ENCODE results near the gene ARMH3.
"Not testable (repeated sequence)": the region's sequence is repeated elsewhere in the genome, so short reads cannot be mapped to it uniquely, and the experiment has no call there.

The ARMH3 gene

GRCh38 chr10:101987136-101987535 lies 68.8 kb downstream of the ARMH3 start:
- no peak overlapping the region for H3K4me3 ChIP-seq (ENCODE audit: low read depth, low read length)
- H2AK5ac ChIP-seq (ENCODE audit: low read length), result no peak overlapping the region
- no peak overlapping the region for H4K91ac ChIP-seq (ENCODE audit: low read depth, low read length)
- no peak overlapping the region for H4K12ac ChIP-seq (ENCODE audit: low read depth, low read length)
- H3K4me1 ChIP-seq (ENCODE audit: control insufficient read depth in 1 of 2, insufficient read depth in 2 of 2, low read length in 2 of 2), result no peaks in the 10 kb centered on the region
- no peak overlapping the region for H2BK12ac ChIP-seq (ENCODE audit: low read length)
- H3K4ac ChIP-seq (ENCODE audit: low read depth, low read length), result no peak overlapping the region
- no peak overlapping the region for H3K18ac ChIP-seq (ENCODE audit: low read length)
- peaks cover 22 to 29% of the 10 kb centered on the region in 2 experiments for H3K36me3 ChIP-seq (ENCODE audit: control insufficient read depth in 1 of 2, insufficient read depth in 2 of 2, low read length in 2 of 2)
- H2BK5ac ChIP-seq (ENCODE audit: low read depth, low read length, poor library complexity), result no peak overlapping the region
- no peaks in the 10 kb centered on the region for H3K79me1 ChIP-seq (ENCODE audit: low read length)
- no peak overlapping the region for H3K14ac ChIP-seq (ENCODE audit: low read length)
- DNase-seq, result peak; percentile 58 to 73
- H3K23ac ChIP-seq (ENCODE audit: low read length), result no peak overlapping the region
- H2BK120ac ChIP-seq (ENCODE audit: insufficient read depth, low read length, poor library complexity), result no peak overlapping the region
- no peak overlapping the region for H4K8ac ChIP-seq (ENCODE audit: low read depth, low read length)
- WGBS (ENCODE audit: extremely low coverage, insufficient coverage, insufficient read length), result no CpG with 5 or more reads among the region's 3 CpGs
- H3K9me3 ChIP-seq (ENCODE audit: insufficient read depth, low read depth, low read length), result no peaks in the 10 kb centered on the region
- H3K27ac ChIP-seq (ENCODE audit: low read depth, low read length), result no peak overlapping the region
- no peak overlapping the region for H3K4me2 ChIP-seq (ENCODE audit: low read length)
- H3K9ac ChIP-seq (ENCODE audit: low read length), result no peak overlapping the region
- no peaks in the 10 kb centered on the region for H3K79me2 ChIP-seq (ENCODE audit: control insufficient read depth, insufficient read depth, low read length, poor library complexity)
- no peaks in the 10 kb centered on the region for H3K27me3 ChIP-seq (ENCODE audit: insufficient read depth, low read length)
- no peak overlapping the region for H2AFZ ChIP-seq (ENCODE audit: insufficient read depth, low read length, poor library complexity)

DNA sequence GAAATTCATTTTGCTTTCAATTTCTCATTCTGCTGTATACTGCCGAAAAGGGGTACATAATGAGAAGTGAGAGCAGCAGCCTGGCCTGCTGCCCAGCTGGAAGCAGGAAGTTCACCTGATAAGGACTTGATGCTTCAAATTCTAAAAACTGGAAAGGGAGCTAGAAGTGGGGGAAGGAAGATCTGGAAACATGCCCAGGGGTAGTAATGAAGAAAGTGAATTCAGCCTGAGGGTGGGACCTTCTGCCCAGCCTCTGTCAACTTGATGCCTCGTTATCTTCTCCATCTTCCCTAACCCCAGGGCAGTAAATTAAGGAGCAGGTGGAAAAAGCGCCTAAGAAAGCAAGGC lies 69.4 kb downstream of the ARMH3 start:
- Histone ChIP-seq H4K8ac (ENCODE audit: low read depth, low read length) (no peak overlapping the region), H3K9ac (ENCODE audit: low read length) (no peak overlapping the region), H4K91ac (ENCODE audit: low read depth, low read length) (no peak overlapping the region), H2BK12ac (ENCODE audit: low read length) (no peak overlapping the region), H3K9me3 (ENCODE audit: insufficient read depth, low read depth, low read length) (no peaks in the 10 kb centered on the region), H3K18ac (ENCODE audit: low read length) (no peak overlapping the region), H2AFZ (ENCODE audit: insufficient read depth, low read length, poor library complexity) (no peak overlapping the region), H3K14ac (ENCODE audit: low read length) (no peak overlapping the region), H3K4me1 (ENCODE audit: control insufficient read depth in 1 of 2, insufficient read depth in 2 of 2, low read length in 2 of 2) (no peaks in the 10 kb centered on the region), H2BK5ac (ENCODE audit: low read depth, low read length, poor library complexity) (no peak overlapping the region), H2AK5ac (ENCODE audit: low read length) (no peak overlapping the region), H3K27me3 (ENCODE audit: insufficient read depth, low read length) (no peaks in the 10 kb centered on the region), H3K36me3 (ENCODE audit: control insufficient read depth in 1 of 2, insufficient read depth in 2 of 2, low read length in 2 of 2) (peaks cover 24 to 26% of the 10 kb centered on the region in 2 experiments), H4K12ac (ENCODE audit: low read depth, low read length) (no peak overlapping the region), H3K4me2 (ENCODE audit: low read length) (no peak overlapping the region), H2BK120ac (ENCODE audit: insufficient read depth, low read length, poor library complexity) (no peak overlapping the region), H3K79me2 (ENCODE audit: control insufficient read depth, insufficient read depth, low read length, poor library complexity) (no peaks in the 10 kb centered on the region), H3K23ac (ENCODE audit: low read length) (no peak overlapping the region), H3K79me1 (ENCODE audit: low read length) (no peaks in the 10 kb centered on the region), H3K27ac (ENCODE audit: low read depth, low read length) (no peak overlapping the region), H3K4ac (ENCODE audit: low read depth, low read length) (no peak overlapping the region), H3K4me3 (ENCODE audit: low read depth, low read length) (no peak overlapping the region)
- no CpG with 5 or more reads among the region's 3 CpGs for WGBS (ENCODE audit: extremely low coverage, insufficient coverage, insufficient read length)
- DNase-seq, result peak; percentile 27 to 85

GRCh38 chr10:101980677-101981076 lies 75.3 kb downstream of the ARMH3 start:
- H3K4ac ChIP-seq (ENCODE audit: low read depth, low read length); H4K8ac ChIP-seq (ENCODE audit: low read depth, low read length); H3K18ac ChIP-seq (ENCODE audit: low read length); H3K27me3 ChIP-seq (ENCODE audit: insufficient read depth, low read length); H3K27ac ChIP-seq (ENCODE audit: low read depth, low read length); H3K79me1 ChIP-seq (ENCODE audit: low read length); H4K12ac ChIP-seq (ENCODE audit: low read depth, low read length); H3K9ac ChIP-seq (ENCODE audit: low read length); H3K9me3 ChIP-seq (ENCODE audit: insufficient read depth, low read depth, low read length); H3K4me2 ChIP-seq (ENCODE audit: low read length); H2BK12ac ChIP-seq (ENCODE audit: low read length); H2BK5ac ChIP-seq (ENCODE audit: low read depth, low read length, poor library complexity); H3K23ac ChIP-seq (ENCODE audit: low read length); DNase-seq; H3K4me3 ChIP-seq (ENCODE audit: low read depth, low read length); H2AK5ac ChIP-seq (ENCODE audit: low read length); H2AFZ ChIP-seq (ENCODE audit: insufficient read depth, low read length, poor library complexity); H3K4me1 ChIP-seq (ENCODE audit: control insufficient read depth in 1 of 2, insufficient read depth in 2 of 2, low read length in 2 of 2); H3K36me3 ChIP-seq (ENCODE audit: control insufficient read depth in 1 of 2, insufficient read depth in 2 of 2, low read length in 2 of 2); H4K91ac ChIP-seq (ENCODE audit: low read depth, low read length); H2BK120ac ChIP-seq (ENCODE audit: insufficient read depth, low read length, poor library complexity); H3K14ac ChIP-seq (ENCODE audit: low read length); H3K79me2 ChIP-seq (ENCODE audit: control insufficient read depth, insufficient read depth, low read length, poor library complexity): not testable (repeated sequence)
- no CpG with 5 or more reads among the region's 2 CpGs for WGBS (ENCODE audit: extremely low coverage, insufficient coverage, insufficient read length)

DNA sequence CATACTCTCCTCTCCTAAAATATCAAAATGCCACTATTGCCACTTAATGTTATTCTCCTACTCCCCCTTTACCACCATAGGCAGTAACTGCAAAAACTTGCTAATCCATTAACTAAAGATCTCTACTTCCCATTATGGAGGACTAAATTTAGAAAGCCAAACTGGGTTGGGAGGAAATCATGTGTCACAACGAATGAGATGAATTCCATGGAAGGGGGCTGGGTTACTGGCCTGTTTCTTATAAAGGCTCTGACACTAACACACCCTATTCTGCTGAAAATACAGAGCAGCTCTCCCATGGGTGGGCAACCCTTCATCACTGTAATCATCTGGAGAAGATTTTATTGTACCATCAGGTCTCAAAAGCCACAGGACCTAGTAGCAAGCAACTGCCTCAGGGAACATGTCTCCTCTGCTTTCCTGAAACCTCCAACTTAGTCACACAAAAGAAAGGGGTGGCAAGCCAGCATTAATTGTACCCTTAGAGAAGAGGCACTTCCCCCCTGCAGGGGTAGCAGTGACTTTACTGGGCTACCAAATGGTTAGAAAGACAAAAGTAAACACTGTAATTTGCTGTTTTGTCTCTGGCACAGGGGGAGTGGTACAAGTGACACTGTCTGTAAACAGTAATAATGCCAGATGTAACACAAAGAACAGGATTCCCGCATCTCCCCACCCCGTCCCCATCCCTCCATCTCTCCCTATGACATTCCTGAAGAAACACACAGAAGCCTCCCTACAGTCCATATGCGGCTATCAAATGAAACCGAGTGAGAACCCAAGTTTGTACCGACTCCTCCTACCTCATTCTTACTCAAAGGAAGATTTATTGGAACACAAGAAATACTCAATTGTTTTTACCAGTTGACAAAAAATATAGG lies 81.6 kb downstream of the ARMH3 start:
- Histone ChIP-seq H2BK120ac (ENCODE audit: insufficient read depth, low read length, poor library complexity) (no peak overlapping the region), H3K4me1 (ENCODE audit: control insufficient read depth in 1 of 2, insufficient read depth in 2 of 2, low read length in 2 of 2) (peaks cover 0 to 6% of the 10 kb centered on the region in 2 experiments), H4K8ac (ENCODE audit: low read depth, low read length) (no peak overlapping the region)

More for the DNA sequence above, 81.6 kb downstream of the ARMH3 start:
- no peak overlapping the region for H2AFZ ChIP-seq (ENCODE audit: insufficient read depth, low read length, poor library complexity)
- H3K9ac ChIP-seq (ENCODE audit: low read length), result no peak overlapping the region
- peaks cover 0 to 4% of the 10 kb centered on the region in 2 experiments for H3K36me3 ChIP-seq (ENCODE audit: control insufficient read depth in 1 of 2, insufficient read depth in 2 of 2, low read length in 2 of 2)
- H4K12ac ChIP-seq (ENCODE audit: low read depth, low read length), result no peak overlapping the region
- no peaks in the 10 kb centered on the region for H3K9me3 ChIP-seq (ENCODE audit: insufficient read depth, low read depth, low read length)
- H3K4me2 ChIP-seq (ENCODE audit: low read length), result no peak overlapping the region
- no peaks in the 10 kb centered on the region for H3K27me3 ChIP-seq (ENCODE audit: insufficient read depth, low read length)
- DNase-seq, result no peak
- H3K79me1 ChIP-seq (ENCODE audit: low read length), result peaks cover 2% of the 10 kb centered on the region
- H2BK12ac ChIP-seq (ENCODE audit: low read length), result peak overlapping the region; percentile 5
- no peaks in the 10 kb centered on the region for H3K79me2 ChIP-seq (ENCODE audit: control insufficient read depth, insufficient read depth, low read length, poor library complexity)
- H3K23ac ChIP-seq (ENCODE audit: low read length), result no peak overlapping the region
- H2AK5ac ChIP-seq (ENCODE audit: low read length), result peak overlapping the region; percentile 37
- H3K18ac ChIP-seq (ENCODE audit: low read length), result no peak overlapping the region
- H3K4ac ChIP-seq (ENCODE audit: low read depth, low read length), result no peak overlapping the region
- no peak overlapping the region for H2BK5ac ChIP-seq (ENCODE audit: low read depth, low read length, poor library complexity)
- no peak overlapping the region for H3K14ac ChIP-seq (ENCODE audit: low read length)
- H4K91ac ChIP-seq (ENCODE audit: low read depth, low read length), result no peak overlapping the region
- no peak overlapping the region for H3K27ac ChIP-seq (ENCODE audit: low read depth, low read length)
- WGBS (ENCODE audit: extremely low coverage, insufficient coverage, insufficient read length), result no CpG with 5 or more reads among the region's 6 CpGs
- no peak overlapping the region for H3K4me3 ChIP-seq (ENCODE audit: low read depth, low read length)

Data from trophoblast cell (in vitro differentiated cells and primary cell).